Measurements from ENCODE around the gene EFCAB14. TPM values are rescaled to one million over a fixed set of nuclear protein-coding genes. Genes with fewer than 3 reads are reported as not detected.

The EFCAB14 gene
- total and polyA plus RNA-seq, 9 of the 15 experiments (the other 6 are each of a cell fraction or from before 2014, with no cell fraction given) = 7.3 to 49.0 (median 37.3) TPM

DNA sequence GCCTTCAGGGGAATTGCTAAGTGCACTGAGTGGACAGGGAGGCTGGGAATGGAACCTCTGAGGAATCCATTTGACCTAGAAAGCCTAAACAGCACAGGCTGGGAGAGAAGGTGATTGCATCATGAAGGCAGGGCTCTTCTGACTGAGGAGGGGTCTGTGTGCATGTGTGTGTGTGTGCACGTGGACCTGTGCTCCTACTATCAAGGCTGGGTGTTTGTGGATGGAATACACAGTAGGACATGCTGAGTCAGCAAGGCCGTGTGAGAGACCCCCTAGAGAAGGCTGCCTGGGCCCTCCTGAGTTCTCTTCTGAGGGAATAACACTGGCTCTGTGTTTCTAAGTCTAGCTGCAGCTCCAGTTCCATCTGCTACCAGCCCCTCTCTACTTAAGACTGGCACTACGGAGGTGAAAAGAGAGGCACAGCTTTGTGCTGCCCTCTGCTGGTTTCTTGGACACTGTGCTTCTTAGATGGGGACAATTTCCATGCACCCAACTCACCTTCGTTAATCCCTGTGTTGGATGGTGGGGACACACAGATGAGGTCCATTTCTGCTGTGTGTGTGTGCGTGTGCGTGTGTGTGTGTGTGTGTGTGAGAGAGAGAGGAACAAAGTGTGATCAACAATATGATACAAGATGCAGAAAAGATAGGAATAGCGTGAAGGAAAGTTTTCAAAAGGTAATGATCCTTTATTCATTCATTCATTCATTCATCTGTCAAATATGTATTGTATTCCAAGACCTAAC, 6.2 kb upstream of the EFCAB14 start (continued):
- TF ChIP-seq, protein P1, sequence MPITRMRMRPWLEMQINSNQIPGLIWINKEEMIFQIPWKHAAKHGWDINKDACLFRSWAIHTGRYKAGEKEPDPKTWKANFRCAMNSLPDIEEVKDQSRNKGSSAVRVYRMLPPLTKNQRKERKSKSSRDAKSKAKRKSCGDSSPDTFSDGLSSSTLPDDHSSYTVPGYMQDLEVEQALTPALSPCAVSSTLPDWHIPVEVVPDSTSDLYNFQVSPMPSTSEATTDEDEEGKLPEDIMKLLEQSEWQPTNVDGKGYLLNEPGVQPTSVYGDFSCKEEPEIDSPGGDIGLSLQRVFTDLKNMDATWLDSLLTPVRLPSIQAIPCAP (CRISPR knock-in tag; IDR thresholded peaks at IDR 0.05; ENCODE audit: borderline replicate concordance) = no peak
- TF ChIP-seq C11orf30 (IDR thresholded peaks at IDR 0.05; ENCODE audit: low read depth) (peak; percentile 98), SIRT6 (IDR thresholded peaks at IDR 0.05; ENCODE audit: low read depth, low read length) (no peak), MAFG (tag; conservative IDR thresholded peaks at IDR 0.05) (peak; percentile 95), KDM5B (IDR thresholded peaks at IDR 0.05; ENCODE audit: insufficient replicate concordance, low read depth, low read length) (no peak), ZNF589 (CRISPR knock-in tag; IDR thresholded peaks at IDR 0.05; ENCODE audit: low read depth) (no peak), SMAD1 (IDR thresholded peaks at IDR 0.05; ENCODE audit: low read depth, low read length, partially characterized antibody) (no peak), ZNF212 (CRISPR knock-in tag; IDR thresholded peaks at IDR 0.05) (no peak), MTA2 (IDR thresholded peaks at IDR 0.05; ENCODE audit: low read depth) (no peak), ZSCAN32 (CRISPR knock-in tag; IDR thresholded peaks at IDR 0.05) (no peak), MYNN (IDR thresholded peaks at IDR 0.05) (no peak), MYNN (CRISPR knock-in tag; IDR thresholded peaks at IDR 0.05) (no peak)
- TF ChIP-seq, protein P2, sequence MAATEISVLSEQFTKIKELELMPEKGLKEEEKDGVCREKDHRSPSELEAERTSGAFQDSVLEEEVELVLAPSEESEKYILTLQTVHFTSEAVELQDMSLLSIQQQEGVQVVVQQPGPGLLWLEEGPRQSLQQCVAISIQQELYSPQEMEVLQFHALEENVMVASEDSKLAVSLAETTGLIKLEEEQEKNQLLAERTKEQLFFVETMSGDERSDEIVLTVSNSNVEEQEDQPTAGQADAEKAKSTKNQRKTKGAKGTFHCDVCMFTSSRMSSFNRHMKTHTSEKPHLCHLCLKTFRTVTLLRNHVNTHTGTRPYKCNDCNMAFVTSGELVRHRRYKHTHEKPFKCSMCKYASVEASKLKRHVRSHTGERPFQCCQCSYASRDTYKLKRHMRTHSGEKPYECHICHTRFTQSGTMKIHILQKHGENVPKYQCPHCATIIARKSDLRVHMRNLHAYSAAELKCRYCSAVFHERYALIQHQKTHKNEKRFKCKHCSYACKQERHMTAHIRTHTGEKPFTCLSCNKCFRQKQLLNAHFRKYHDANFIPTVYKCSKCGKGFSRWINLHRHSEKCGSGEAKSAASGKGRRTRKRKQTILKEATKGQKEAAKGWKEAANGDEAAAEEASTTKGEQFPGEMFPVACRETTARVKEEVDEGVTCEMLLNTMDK (IDR thresholded peaks at IDR 0.05; ENCODE audit: borderline replicate concordance, insufficient read depth, low read depth, low read length, poor library complexity, severe bottlenecking) = no peak
- TF ChIP-seq, protein P3, sequence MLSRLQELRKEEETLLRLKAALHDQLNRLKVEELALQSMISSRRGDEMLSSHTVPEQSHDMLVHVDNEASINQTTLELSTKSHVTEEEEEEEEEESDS (CRISPR knock-in tag; IDR thresholded peaks at IDR 0.05) = no peak
- TF ChIP-seq, protein P4, sequence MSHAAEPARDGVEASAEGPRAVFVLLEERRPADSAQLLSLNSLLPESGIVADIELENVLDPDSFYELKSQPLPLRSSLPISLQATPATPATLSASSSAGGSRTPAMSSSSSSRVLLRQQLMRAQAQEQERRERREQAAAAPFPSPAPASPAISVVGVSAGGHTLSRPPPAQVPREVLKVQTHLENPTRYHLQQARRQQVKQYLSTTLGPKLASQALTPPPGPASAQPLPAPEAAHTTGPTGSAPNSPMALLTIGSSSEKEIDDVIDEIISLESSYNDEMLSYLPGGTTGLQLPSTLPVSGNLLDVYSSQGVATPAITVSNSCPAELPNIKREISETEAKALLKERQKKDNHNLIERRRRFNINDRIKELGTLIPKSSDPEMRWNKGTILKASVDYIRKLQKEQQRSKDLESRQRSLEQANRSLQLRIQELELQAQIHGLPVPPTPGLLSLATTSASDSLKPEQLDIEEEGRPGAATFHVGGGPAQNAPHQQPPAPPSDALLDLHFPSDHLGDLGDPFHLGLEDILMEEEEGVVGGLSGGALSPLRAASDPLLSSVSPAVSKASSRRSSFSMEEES (CRISPR knock-in tag; IDR thresholded peaks at IDR 0.05) = no peak
- TF ChIP-seq, protein P5, sequence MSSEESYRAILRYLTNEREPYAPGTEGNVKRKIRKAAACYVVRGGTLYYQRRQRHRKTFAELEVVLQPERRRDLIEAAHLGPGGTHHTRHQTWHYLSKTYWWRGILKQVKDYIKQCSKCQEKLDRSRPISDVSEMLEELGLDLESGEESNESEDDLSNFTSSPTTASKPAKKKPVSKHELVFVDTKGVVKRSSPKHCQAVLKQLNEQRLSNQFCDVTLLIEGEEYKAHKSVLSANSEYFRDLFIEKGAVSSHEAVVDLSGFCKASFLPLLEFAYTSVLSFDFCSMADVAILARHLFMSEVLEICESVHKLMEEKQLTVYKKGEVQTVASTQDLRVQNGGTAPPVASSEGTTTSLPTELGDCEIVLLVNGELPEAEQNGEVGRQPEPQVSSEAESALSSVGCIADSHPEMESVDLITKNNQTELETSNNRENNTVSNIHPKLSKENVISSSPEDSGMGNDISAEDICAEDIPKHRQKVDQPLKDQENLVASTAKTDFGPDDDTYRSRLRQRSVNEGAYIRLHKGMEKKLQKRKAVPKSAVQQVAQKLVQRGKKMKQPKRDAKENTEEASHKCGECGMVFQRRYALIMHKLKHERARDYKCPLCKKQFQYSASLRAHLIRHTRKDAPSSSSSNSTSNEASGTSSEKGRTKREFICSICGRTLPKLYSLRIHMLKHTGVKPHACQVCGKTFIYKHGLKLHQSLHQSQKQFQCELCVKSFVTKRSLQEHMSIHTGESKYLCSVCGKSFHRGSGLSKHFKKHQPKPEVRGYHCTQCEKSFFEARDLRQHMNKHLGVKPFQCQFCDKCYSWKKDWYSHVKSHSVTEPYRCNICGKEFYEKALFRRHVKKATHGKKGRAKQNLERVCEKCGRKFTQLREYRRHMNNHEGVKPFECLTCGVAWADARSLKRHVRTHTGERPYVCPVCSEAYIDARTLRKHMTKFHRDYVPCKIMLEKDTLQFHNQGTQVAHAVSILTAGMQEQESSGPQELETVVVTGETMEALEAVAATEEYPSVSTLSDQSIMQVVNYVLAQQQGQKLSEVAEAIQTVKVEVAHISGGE (CRISPR knock-in tag; IDR thresholded peaks at IDR 0.05) = no peak
- TF ChIP-seq, protein P6, sequence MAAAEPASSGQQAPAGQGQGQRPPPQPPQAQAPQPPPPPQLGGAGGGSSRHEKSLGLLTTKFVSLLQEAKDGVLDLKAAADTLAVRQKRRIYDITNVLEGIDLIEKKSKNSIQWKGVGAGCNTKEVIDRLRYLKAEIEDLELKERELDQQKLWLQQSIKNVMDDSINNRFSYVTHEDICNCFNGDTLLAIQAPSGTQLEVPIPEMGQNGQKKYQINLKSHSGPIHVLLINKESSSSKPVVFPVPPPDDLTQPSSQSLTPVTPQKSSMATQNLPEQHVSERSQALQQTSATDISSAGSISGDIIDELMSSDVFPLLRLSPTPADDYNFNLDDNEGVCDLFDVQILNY (CRISPR knock-in tag; IDR thresholded peaks at IDR 0.05) = no peak

Measured in K562 (cell line).